Hepatocyte (in vitro differentiated cells): ENCODE measurements around the gene GUCY1A2.

Experiments used
- CTCF ChIP-seq: fragments of 200-600 bp; sonication (generic); IDR thresholded peaks from 2 replicates; pipeline ENCODE4 v1.5.1; 2016; ENCODE audit warnings: antibody characterized with exemption, mild to moderate bottlenecking; ENCODE audit not compliant: poor library complexity
- EZH2 ChIP-seq: fragments of 200-600 bp; sonication (generic); IDR thresholded peaks from 2 replicates; pipeline ENCODE4 v1.6.1; 2016; ENCODE audit warnings: antibody characterized with exemption, mild to moderate bottlenecking, borderline replicate concordance

DNA sequence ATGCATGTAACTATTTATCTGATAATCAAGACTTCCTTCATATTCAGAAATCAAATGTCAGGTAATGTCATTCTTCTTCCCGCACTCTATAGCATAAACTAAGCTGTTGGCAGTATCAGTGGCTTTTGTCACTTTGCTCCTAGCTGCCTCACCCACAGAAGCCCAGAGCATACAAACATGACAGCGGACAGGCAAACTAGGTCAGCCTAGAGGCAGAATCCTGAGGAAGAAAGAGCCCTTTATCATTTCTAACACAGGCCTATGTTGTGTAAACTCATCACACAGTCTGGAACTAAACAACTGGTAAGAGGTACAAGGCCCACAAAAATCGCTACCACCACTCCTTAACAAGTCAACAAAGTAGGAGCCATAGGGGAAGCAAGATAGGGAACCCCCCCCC lies 21.0 kb downstream of the GUCY1A2 start:
- TF ChIP-seq CTCF (no peak), EZH2 (no peak)
